ENCODE data around the gene TINAGL1. TPM values are rescaled to one million over a fixed set of nuclear protein-coding genes. Genes with fewer than 3 reads are reported as not detected.

The TINAGL1 gene
- total and polyA plus RNA-seq, 7 donors, result 28.5 to 59.6 (median 52.5) TPM

DNA sequence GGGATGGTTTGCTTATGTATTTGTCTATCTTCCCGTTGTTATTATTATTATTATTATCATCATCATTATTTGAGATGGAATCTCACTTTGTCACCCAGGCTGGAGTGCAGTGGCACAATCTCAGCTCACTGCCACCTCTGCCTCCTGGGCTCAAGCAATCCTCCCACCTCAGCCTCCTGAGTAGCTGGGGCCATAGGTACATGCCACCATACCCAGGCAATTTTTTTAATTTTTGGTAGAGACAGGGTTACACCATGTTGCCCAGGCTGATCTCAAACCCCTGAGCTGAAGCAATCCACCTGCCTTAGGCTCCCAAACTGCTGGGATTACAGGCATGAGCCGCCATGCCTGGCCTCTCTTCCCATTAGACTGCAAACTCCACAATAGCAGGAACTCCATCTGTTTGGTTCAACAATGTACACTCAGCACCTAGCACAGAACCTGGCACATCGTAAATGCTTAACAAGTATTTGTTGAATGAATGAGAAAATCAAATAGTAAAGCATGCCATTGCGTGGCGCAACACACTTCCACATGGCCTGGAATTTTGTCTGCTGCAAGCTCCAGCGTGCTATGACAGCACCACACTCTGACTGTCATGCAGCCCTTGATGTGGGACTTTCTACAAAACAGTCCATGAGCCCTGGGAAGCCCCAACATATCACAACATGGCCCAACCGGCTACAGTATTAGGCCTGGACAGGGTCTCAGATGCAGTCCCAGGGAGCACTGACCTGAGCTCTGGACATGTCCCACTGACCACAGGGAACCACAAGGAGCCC lies 3.8 kb upstream of the TINAGL1 start:
- Histone ChIP-seq H3K36me3 (ENCODE audit: insufficient read depth in 1 of 2, low read depth in 1 of 2) (no peaks in the 10 kb centered on the region), H3K27ac (peak overlapping the region; percentile 68), H3K27me3 (ENCODE audit: insufficient read depth in 3 of 3, low read length in 2 of 3) (peaks cover 0 to 9% (median 5%) of the 10 kb centered on the region in 3 donors), H3K9me3 (no peaks in the 10 kb centered on the region), H3K4me1 (peaks cover 8% of the 10 kb centered on the region), H3K4me3 (no peak overlapping the region)
- DNase-seq, result no peak
- WGBS, 3 donors, result 85 to 89% (median 85%) methylated on average over 7 of the region's 7 CpGs
- intact Hi-C loops (cut with DNase I), result no loop called here
- ATAC-seq, result no peak
- TF ChIP-seq, protein P1, sequence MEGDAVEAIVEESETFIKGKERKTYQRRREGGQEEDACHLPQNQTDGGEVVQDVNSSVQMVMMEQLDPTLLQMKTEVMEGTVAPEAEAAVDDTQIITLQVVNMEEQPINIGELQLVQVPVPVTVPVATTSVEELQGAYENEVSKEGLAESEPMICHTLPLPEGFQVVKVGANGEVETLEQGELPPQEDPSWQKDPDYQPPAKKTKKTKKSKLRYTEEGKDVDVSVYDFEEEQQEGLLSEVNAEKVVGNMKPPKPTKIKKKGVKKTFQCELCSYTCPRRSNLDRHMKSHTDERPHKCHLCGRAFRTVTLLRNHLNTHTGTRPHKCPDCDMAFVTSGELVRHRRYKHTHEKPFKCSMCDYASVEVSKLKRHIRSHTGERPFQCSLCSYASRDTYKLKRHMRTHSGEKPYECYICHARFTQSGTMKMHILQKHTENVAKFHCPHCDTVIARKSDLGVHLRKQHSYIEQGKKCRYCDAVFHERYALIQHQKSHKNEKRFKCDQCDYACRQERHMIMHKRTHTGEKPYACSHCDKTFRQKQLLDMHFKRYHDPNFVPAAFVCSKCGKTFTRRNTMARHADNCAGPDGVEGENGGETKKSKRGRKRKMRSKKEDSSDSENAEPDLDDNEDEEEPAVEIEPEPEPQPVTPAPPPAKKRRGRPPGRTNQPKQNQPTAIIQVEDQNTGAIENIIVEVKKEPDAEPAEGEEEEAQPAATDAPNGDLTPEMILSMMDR (IDR thresholded peaks at IDR 0.05), result no peak

DNA sequence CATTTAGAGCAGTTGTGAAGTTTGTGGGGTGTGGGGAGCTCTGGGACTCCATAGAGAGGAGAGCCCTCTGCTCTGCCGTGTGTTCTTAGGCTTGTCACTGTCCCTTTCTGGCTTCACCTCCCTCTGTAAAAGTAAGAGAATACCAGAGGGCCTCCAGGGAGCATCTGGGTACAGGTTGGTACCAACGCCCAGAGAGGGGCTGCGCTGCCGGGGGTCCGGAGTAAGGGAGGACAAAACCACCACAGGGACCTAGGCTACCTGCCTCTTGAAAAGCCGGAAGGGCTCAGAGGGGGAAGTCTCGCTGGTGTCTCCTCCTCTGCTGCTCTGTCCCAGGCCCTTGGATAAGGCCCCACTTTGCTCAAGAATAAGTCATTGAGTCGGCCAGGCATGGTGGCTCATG lies 3.1 kb upstream of the TINAGL1 start:
- H3K36me3 ChIP-seq (ENCODE audit: insufficient read depth in 1 of 2, low read depth in 1 of 2), result no peaks in the 10 kb centered on the region
- H3K27ac ChIP-seq, result peak overlapping the region; percentile 68
- H3K4me3 ChIP-seq, result no peak overlapping the region
- peaks cover 8% of the 10 kb centered on the region for H3K4me1 ChIP-seq
- no peaks in the 10 kb centered on the region for H3K9me3 ChIP-seq
- DNase-seq, result no peak
- intact Hi-C loops (cut with DNase I), result no loop called here
- WGBS, 3 donors, result 83 to 92% (median 85%) methylated on average over 8 of the region's 8 CpGs
- peaks cover 0 to 9% (median 5%) of the 10 kb centered on the region in 3 donors for H3K27me3 ChIP-seq (ENCODE audit: insufficient read depth in 3 of 3, low read length in 2 of 3)
- no peak for ATAC-seq
- TF ChIP-seq, protein P1 (IDR thresholded peaks at IDR 0.05), result no peak

DNA sequence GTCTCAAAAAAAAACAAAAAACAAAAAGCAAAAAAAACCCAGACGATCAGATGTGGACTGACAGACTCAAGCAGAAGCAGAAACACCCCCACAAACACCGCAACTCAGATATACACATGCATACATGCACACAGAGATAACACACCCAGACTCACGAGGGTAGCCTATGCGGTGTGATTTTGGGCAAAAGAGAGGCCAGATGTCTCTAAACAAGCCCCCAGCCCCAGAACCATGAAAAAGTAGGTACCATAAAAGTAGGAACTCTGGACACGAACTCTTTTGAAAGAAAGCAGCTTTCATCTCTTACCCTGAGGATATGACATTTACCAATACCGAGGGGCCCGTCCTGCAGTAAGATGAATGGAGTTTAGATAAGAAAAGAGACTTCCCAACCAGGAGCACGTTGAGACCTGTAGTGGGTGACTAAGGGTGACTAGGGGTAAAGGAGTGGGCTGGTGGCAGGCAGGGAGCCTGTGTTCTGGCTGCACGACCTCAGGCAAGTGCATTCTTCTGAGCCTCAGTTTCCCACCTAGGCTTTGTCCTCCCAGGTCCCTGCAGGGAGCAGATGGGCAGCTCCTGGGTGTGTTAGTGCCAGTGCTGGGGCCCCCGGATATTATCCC lies 1.5 kb upstream of the TINAGL1 start:
- DNase-seq (no peak), ATAC-seq (no peak)
- TF ChIP-seq, protein P1 (IDR thresholded peaks at IDR 0.05), result no peak
- Histone ChIP-seq H3K27ac (peak overlapping the region; percentile 72), H3K4me3 (no peak overlapping the region), H3K4me1 (peaks cover 4% of the 10 kb centered on the region), H3K27me3 (ENCODE audit: insufficient read depth in 3 of 3, low read length in 2 of 3) (peaks cover 0 to 9% (median 5%) of the 10 kb centered on the region in 3 donors), H3K36me3 (ENCODE audit: insufficient read depth in 1 of 2, low read depth in 1 of 2) (no peaks in the 10 kb centered on the region), H3K9me3 (no peaks in the 10 kb centered on the region)
- 66 to 73% (median 67%) methylated on average over 10 of the region's 10 CpGs for WGBS, 3 donors
- intact Hi-C loops (cut with DNase I), result no loop called here

DNA sequence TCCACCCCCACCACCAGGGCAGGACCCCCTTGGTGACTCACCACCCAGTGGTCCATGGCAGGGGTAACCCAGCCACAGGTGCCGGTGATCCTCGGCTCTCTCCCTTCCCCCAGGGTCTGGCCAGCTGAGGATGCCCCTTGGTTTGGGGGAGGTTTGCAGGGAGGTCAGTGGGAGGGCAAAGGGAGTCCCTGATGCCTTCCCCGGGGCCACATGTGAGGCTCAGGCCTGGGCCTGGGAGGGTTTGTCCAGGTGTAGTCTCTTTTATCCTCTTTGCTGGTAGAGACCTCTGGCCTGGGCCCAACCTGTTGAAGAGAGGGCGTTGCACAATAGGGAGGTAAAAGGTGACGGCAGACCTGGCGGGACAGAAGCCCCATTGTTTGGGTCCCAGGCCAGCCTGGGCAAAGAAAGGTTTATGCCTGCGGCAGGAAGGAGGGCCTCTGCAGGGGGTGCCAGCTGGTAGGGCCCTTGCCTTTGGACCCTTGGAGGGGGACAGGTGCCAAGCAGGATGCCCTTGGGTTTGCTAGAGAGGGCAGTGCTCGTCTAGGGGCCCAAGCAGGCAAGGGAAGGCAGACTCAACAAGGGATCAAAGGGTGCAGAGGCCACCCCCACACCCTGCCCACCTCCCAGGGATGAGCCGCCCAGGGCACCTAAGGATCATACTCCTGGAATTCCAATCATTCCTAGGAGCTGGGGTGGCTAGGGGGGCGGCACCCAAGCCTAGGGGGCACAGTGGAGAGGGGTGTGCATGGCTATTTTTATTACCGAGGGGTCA lies 760 bp upstream of the TINAGL1 start:
- TF ChIP-seq, protein P1 (IDR thresholded peaks at IDR 0.05), result no peak
- no peak for ATAC-seq
- intact Hi-C loops (cut with DNase I), result no loop called here
- Histone ChIP-seq H3K4me1 (peaks cover 4% of the 10 kb centered on the region), H3K27me3 (ENCODE audit: insufficient read depth in 3 of 3, low read length in 2 of 3) (peaks cover 0 to 9% (median 5%) of the 10 kb centered on the region in 3 donors), H3K9me3 (no peaks in the 10 kb centered on the region), H3K27ac (peak overlapping the region; percentile 72), H3K4me3 (peak overlapping the region; percentile 70), H3K36me3 (ENCODE audit: insufficient read depth in 1 of 2, low read depth in 1 of 2) (no peaks in the 10 kb centered on the region)
- WGBS, 3 donors, result 58 to 68% (median 68%) methylated on average over 10 to 11 of the region's 11 CpGs
- DNase-seq, result no peak

All from psoas muscle (tissue), 8 donors.